GM23338 (cell line): ENCODE measurements around the gene ZKSCAN4. TPM values are rescaled to one million over a fixed set of nuclear protein-coding genes. Genes with fewer than 3 reads are reported as not detected.

Experiments
- ATAC-seq: fragments of 200-7000 bp; cut with Tn5 transposase; 3 replicates; pipeline ENCODE4 v1.9.1; 2020
- DNase-seq: peaks from one replicate; pipeline ENCODE4 v3.0.0-alpha.2; 2015; ENCODE audit warnings: low spot score
- H2AFZ ChIP-seq: fragments of 200-600 bp; sonication (generic); 2 replicates; pipeline ENCODE4 v1.8.0; 2016; ENCODE audit warnings: antibody characterized with exemption, mild to moderate bottlenecking, moderate library complexity
- H3F3A ChIP-seq: fragments of 200-600 bp; sonication (generic); replicated peaks from 2 replicates; pipeline ENCODE4 v1.8.0; 2017; ENCODE audit warnings: antibody characterized with exemption, mixed run types, low read depth
- H3K27ac ChIP-seq: fragments of 200-600 bp; sonication (generic); 2 replicates; pipeline ENCODE4 v1.6.1; 2016; ENCODE audit warnings: low read depth
- H3K27me3 ChIP-seq: fragments of 200-600 bp; sonication (generic); 2 replicates; pipeline ENCODE4 v1.8.0; 2016; ENCODE audit warnings: mild to moderate bottlenecking, mixed run types, moderate library complexity; ENCODE audit not compliant: insufficient read depth
- H3K36me3 ChIP-seq: fragments of 200-600 bp; sonication (generic); 2 replicates; pipeline ENCODE4 v1.8.0; 2016; ENCODE audit warnings: mild to moderate bottlenecking; ENCODE audit not compliant: insufficient read depth
- H3K4me1 ChIP-seq: fragments of 200-600 bp; sonication (generic); 2 replicates; pipeline ENCODE4 v1.8.0; 2016; ENCODE audit warnings: mild to moderate bottlenecking, moderate library complexity; ENCODE audit not compliant: insufficient read depth
- H3K4me2 ChIP-seq: fragments of 200-600 bp; sonication (generic); 2 replicates; pipeline ENCODE4 v1.7.1; 2017; ENCODE audit warnings: mixed run types
- H3K4me3 ChIP-seq: fragments of 200-600 bp; sonication (generic); 2 replicates; pipeline ENCODE4 v1.6.1; 2016; ENCODE audit warnings: mixed run types
- H3K79me2 ChIP-seq: fragments of 200-600 bp; sonication (generic); replicated peaks from 2 replicates; pipeline ENCODE4 v1.8.0; 2017; ENCODE audit warnings: mild to moderate bottlenecking; ENCODE audit not compliant: insufficient read depth
- H3K9me2 ChIP-seq: fragments of 200-600 bp; sonication (generic); 2 replicates; pipeline ENCODE4 v1.8.0; 2017; ENCODE audit not compliant: insufficient read depth
- H4K20me1 ChIP-seq: fragments of 200-600 bp; sonication (generic); replicated peaks from 2 replicates; pipeline ENCODE4 v1.8.0; 2017; ENCODE audit warnings: mild to moderate bottlenecking; ENCODE audit not compliant: insufficient read depth
- H3K27ac Mint-ChIP-seq: 2 replicates; pipeline ENCODE4 v1.8.0; 2020; ENCODE audit warnings: inconsistent platforms, mild to moderate bottlenecking, moderate library complexity, mixed read lengths
- H3K27me3 Mint-ChIP-seq: 3 replicates; pipeline ENCODE4 v1.8.0; 2022; ENCODE audit warnings: low read depth, mild to moderate bottlenecking, moderate library complexity, mixed read lengths, inconsistent platforms; ENCODE audit not compliant: insufficient read depth, poor library complexity
- H3K36me3 Mint-ChIP-seq: 3 replicates; pipeline ENCODE4 v1.8.0; 2021; ENCODE audit warnings: low read depth, mild to moderate bottlenecking, inconsistent platforms, moderate library complexity, mixed read lengths
- H3K4me1 Mint-ChIP-seq: 3 replicates; pipeline ENCODE4 v1.8.0; 2020; ENCODE audit warnings: mild to moderate bottlenecking, inconsistent platforms, mixed read lengths
- H3K4me3 Mint-ChIP-seq: 3 replicates; pipeline ENCODE4 v1.8.0; 2021; ENCODE audit warnings: moderate library complexity, mild to moderate bottlenecking, inconsistent platforms, mixed read lengths
- H3K9me3 Mint-ChIP-seq: 3 replicates; pipeline ENCODE4 v1.8.0; 2020; ENCODE audit warnings: moderate library complexity, mild to moderate bottlenecking, inconsistent platforms, mixed read lengths
- CREB1 ChIP-seq: fragments of 250-450 bp; sonication (Bioruptor Pico); IDR thresholded peaks from 2 replicates; pipeline ENCODE4 v1.5.0; 2020; ENCODE audit warnings: low read depth, mild to moderate bottlenecking, moderate library complexity
- CTCF ChIP-seq, 2 experiments: fragments of 200-600 bp in 1 of 2; sonication (generic) in 1 of 2; conservative IDR thresholded peaks; 2 replicates each; pipeline versions ENCODE4 v1.5.1 to v1.6.1; 2016 to 2017; ENCODE audit warnings: antibody characterized with exemption in 2 of 2, low read depth in 2 of 2, mild to moderate bottlenecking in 2 of 2, moderate library complexity in 1 of 2
- ETS1 ChIP-seq: IDR thresholded peaks from 2 replicates; pipeline ENCODE4 v1.6.1; 2016; ENCODE audit warnings: antibody characterized with exemption
- EZH2 ChIP-seq: fragments of 200-600 bp; sonication (generic); IDR thresholded peaks from one replicate; pipeline ENCODE4 v1.8.0; 2017; ENCODE audit warnings: antibody characterized with exemption, mild to moderate bottlenecking, low read depth; ENCODE audit not compliant: unreplicated experiment
- EZH2phosphoT487 ChIP-seq: fragments of 200-600 bp; sonication (generic); IDR thresholded peaks from one replicate; pipeline ENCODE4 v1.8.1; 2018; ENCODE audit warnings: antibody characterized with exemption; ENCODE audit not compliant: unreplicated experiment
- JUNB ChIP-seq: IDR thresholded peaks from one replicate; pipeline ENCODE4 v1.6.1; 2016; ENCODE audit warnings: antibody characterized with exemption; ENCODE audit not compliant: unreplicated experiment
- NANOG ChIP-seq: IDR thresholded peaks from 2 replicates; pipeline ENCODE4 v1.6.1; 2016; ENCODE audit warnings: antibody characterized with exemption, borderline replicate concordance
- POLR2AphosphoS5 ChIP-seq: IDR thresholded peaks from 2 replicates; pipeline ENCODE4 v1.6.1; 2016; ENCODE audit warnings: antibody characterized with exemption, low read depth
- REST ChIP-seq: IDR thresholded peaks from one replicate; pipeline ENCODE4 v1.6.1; 2018; ENCODE audit warnings: antibody characterized with exemption; ENCODE audit not compliant: unreplicated experiment
- STAT1 ChIP-seq: IDR thresholded peaks from one replicate; pipeline ENCODE4 v1.6.1; 2016; ENCODE audit warnings: antibody characterized with exemption; ENCODE audit not compliant: unreplicated experiment
- ZNF114 ChIP-seq: fragments of 250-450 bp; sonication (Bioruptor Pico); IDR thresholded peaks from 2 replicates; pipeline ENCODE4 v1.5.0; 2020; ENCODE audit warnings: mild to moderate bottlenecking, moderate library complexity
- ZNF331 ChIP-seq: fragments of 250-450 bp; sonication (Bioruptor Pico); IDR thresholded peaks from 2 replicates; pipeline ENCODE4 v1.5.0; 2020; ENCODE audit warnings: low read depth, mild to moderate bottlenecking, moderate library complexity
- polyA plus RNA-seq: library from polyadenylated mRNA; unstranded; fragments of >200 nt; fragmentation: Nextera tagmentation; extraction: Ambion mirVana; gene quantifications from 2 replicates; pipeline ENCODE4 v1.2.1, GENCODE V29; 2016
- total RNA-seq: library from RNA; depleted of rRNA; stranded (reverse); fragments of >200 nt; shearing (Covaris generic); gene quantifications from 2 replicates; pipeline ENCODE4 v1.2.3, GENCODE V29; 2014
- TF ChIP-seq, protein P1 (sequence below): fragments of 250-450 bp; sonication (Bioruptor Pico); IDR thresholded peaks from 2 replicates; pipeline ENCODE4 v1.5.0; 2020; ENCODE audit warnings: mild to moderate bottlenecking, moderate library complexity

Gene ZKSCAN4
- total and polyA plus RNA-seq, 2 experiments from 2014 or later: 2.8 to 5.9 TPM

DNA sequence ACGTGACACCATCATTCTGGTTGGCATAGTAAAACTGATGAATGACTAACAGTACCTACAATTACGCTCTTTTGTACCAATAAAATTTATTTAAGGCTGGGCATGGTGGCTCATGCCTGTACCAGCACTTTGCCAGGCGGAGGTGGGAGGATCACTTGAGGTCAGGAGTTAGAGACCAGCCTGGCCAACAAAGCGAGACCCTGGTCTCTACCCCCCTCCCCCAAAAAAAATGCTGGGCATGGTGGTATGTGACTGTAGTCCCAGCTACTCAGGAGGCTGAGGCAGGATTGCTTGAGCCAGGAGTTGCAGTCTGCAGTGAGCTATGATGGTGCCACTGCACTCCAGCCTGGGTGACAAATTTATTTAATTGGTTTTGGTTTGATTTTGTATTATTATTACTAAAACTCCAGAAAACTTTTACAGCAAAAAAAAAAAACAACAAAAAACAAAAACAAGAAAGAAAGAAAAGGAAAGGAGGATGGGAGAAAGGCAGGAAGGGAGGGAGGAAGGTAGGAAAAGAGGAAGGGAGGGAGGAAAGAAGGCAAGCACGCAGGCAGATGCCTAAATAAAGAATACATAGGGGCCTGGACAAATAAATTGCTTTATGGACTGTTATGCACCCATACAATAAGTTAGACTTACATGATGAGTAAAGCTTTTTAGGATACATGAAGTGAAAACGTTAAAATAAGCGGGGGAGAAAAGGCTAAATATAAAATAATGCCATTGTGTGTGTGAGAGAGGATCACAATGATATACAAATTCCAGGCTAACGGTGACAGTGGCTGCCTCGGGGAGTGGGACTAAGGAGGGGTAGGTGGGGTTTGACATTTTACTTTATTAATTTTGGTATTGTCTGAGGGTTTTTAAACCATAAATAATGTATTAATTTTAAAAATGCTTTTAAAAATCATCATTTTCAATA lies 27.7 kb downstream of the ZKSCAN4 start:
- no peaks in the 10 kb centered on the region for H3F3A ChIP-seq
- 0 out of 2 replicates have a peak, but pooled peaks cover 4% of the 10 kb centered on the region for H4K20me1 ChIP-seq
- H3K4me1 Mint-ChIP-seq: peaks cover 8% of the 10 kb centered on the region; the same call in 2 of the 3 replicates
- peak overlapping the region; percentile 91 for H3K4me3 ChIP-seq
- H3K36me3 ChIP-seq: peaks cover 17% of the 10 kb centered on the region
- H3K27me3 Mint-ChIP-seq: peaks cover 25% of the 10 kb centered on the region
- no peak overlapping the region for H3K27ac ChIP-seq
- H3K9me2 ChIP-seq: no peaks in the 10 kb centered on the region
- peak; percentile 60 for DNase-seq
- H3K4me1 ChIP-seq: peaks cover 15% of the 10 kb centered on the region; the same call in 1 of the 2 replicates
- peak; percentile 18; the same call in 2 of the 3 replicates for ATAC-seq
- TF ChIP-seq EZH2phosphoT487: no peak
- TF ChIP-seq ZNF114 (CRISPR knock-in tag): no peak
- no peak for TF ChIP-seq NANOG
- no peak for TF ChIP-seq POLR2AphosphoS5
- no peak for TF ChIP-seq JUNB
- no peak for TF ChIP-seq EZH2
- TF ChIP-seq CTCF (conservative IDR thresholded peaks at IDR 0.05; ENCODE audit: low read depth in 2 of 2): no peak
- no peak for TF ChIP-seq CREB1 (CRISPR knock-in tag)
- TF ChIP-seq REST: no peak
- TF ChIP-seq, protein P1, sequence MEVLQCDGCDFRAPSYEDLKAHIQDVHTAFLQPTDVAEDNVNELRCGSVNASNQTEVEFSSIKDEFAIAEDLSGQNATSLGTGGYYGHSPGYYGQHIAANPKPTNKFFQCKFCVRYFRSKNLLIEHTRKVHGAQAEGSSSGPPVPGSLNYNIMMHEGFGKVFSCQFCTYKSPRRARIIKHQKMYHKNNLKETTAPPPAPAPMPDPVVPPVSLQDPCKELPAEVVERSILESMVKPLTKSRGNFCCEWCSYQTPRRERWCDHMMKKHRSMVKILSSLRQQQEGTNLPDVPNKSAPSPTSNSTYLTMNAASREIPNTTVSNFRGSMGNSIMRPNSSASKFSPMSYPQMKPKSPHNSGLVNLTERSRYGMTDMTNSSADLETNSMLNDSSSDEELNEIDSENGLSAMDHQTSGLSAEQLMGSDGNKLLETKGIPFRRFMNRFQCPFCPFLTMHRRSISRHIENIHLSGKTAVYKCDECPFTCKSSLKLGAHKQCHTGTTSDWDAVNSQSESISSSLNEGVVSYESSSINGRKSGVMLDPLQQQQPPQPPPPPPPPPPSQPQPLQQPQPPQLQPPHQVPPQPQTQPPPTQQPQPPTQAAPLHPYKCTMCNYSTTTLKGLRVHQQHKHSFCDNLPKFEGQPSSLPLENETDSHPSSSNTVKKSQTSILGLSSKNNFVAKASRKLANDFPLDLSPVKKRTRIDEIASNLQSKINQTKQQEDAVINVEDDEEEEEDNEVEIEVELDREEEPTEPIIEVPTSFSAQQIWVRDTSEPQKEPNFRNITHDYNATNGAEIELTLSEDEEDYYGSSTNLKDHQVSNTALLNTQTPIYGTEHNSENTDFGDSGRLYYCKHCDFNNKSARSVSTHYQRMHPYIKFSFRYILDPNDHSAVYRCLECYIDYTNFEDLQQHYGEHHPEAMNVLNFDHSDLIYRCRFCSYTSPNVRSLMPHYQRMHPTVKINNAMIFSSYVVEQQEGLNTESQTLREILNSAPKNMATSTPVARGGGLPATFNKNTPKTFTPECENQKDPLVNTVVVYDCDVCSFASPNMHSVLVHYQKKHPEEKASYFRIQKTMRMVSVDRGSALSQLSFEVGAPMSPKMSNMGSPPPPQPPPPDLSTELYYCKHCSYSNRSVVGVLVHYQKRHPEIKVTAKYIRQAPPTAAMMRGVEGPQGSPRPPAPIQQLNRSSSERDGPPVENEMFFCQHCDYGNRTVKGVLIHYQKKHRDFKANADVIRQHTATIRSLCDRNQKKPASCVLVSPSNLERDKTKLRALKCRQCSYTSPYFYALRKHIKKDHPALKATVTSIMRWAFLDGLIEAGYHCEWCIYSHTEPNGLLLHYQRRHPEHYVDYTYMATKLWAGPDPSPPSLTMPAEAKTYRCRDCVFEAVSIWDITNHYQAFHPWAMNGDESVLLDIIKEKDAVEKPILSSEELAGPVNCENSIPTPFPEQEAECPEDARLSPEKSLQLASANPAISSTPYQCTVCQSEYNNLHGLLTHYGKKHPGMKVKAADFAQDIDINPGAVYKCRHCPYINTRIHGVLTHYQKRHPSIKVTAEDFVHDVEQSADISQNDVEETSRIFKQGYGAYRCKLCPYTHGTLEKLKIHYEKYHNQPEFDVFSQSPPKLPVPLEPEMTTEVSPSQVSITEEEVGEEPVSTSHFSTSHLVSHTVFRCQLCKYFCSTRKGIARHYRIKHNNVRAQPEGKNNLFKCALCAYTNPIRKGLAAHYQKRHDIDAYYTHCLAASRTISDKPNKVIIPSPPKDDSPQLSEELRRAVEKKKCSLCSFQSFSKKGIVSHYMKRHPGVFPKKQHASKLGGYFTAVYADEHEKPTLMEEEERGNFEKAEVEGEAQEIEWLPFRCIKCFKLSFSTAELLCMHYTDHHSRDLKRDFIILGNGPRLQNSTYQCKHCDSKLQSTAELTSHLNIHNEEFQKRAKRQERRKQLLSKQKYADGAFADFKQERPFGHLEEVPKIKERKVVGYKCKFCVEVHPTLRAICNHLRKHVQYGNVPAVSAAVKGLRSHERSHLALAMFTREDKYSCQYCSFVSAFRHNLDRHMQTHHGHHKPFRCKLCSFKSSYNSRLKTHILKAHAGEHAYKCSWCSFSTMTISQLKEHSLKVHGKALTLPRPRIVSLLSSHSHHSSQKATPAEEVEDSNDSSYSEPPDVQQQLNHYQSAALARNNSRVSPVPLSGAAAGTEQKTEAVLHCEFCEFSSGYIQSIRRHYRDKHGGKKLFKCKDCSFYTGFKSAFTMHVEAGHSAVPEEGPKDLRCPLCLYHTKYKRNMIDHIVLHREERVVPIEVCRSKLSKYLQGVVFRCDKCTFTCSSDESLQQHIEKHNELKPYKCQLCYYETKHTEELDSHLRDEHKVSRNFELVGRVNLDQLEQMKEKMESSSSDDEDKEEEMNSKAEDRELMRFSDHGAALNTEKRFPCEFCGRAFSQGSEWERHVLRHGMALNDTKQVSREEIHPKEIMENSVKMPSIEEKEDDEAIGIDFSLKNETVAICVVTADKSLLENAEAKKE: no peak
- TF ChIP-seq ETS1: no peak
- no peak for TF ChIP-seq STAT1
- TF ChIP-seq ZNF331: no peak
- peaks cover 14% of the 10 kb centered on the region for H3K79me2 ChIP-seq
- H3K4me2 ChIP-seq: peak overlapping the region; percentile 86
- H3K27ac Mint-ChIP-seq: peak overlapping the region; percentile 40
- H2AFZ ChIP-seq: peak overlapping the region; percentile 79; the same call in 1 of the 2 replicates
- H3K9me3 Mint-ChIP-seq: no peaks in the 10 kb centered on the region
- peak overlapping the region; percentile 97 for H3K4me3 Mint-ChIP-seq
- peaks cover 51% of the 10 kb centered on the region for H3K27me3 ChIP-seq
- H3K36me3 Mint-ChIP-seq: peaks cover 23% of the 10 kb centered on the region
